Mesothelial cell of epicardium (in vitro differentiated cells): Measurements from ENCODE around the gene CFAP45. TPM values are rescaled to one million over a fixed set of nuclear protein-coding genes. Genes with fewer than 3 reads are reported as not detected.

ENCODE experiments used
- DNase-seq, 2 experiments: peaks; one replicate each; pipeline ENCODE4 v3.0.0; 2021; ENCODE audit warnings: low spot score in 2 of 2; ENCODE audit not compliant: unreplicated experiment in 2 of 2
- H3K27ac Mint-ChIP-seq: 2 replicates; pipeline ENCODE4 v1.8.0; 2021; ENCODE audit warnings: mixed read lengths
- H3K27me3 Mint-ChIP-seq: 2 replicates; pipeline ENCODE4 v1.8.0; 2021; ENCODE audit warnings: low read depth, mixed read lengths
- H3K36me3 Mint-ChIP-seq: 2 replicates; pipeline ENCODE4 v1.8.0; 2021; ENCODE audit warnings: mixed read lengths
- H3K4me1 Mint-ChIP-seq: 2 replicates; pipeline ENCODE4 v1.8.0; 2021; ENCODE audit warnings: mixed read lengths
- H3K4me3 Mint-ChIP-seq: 2 replicates; pipeline ENCODE4 v1.8.0; 2021; ENCODE audit warnings: mild to moderate bottlenecking, moderate library complexity, mixed read lengths
- H3K9me3 Mint-ChIP-seq: 2 replicates; pipeline ENCODE4 v1.8.0; 2021; ENCODE audit warnings: mixed read lengths
- CTCF ChIP-seq: fragments of 200-600 bp; sonication (generic); IDR thresholded peaks from one replicate; pipeline ENCODE4 v1.5.0; 2021; ENCODE audit warnings: antibody characterized with exemption; ENCODE audit not compliant: unreplicated experiment
- total RNA-seq: library from RNA; stranded (reverse); gene quantifications from 3 replicates; pipeline ENCODE4 v1.2.1, GENCODE V29; 2021

Gene CFAP45
- total RNA-seq, 1 donor from 2014 or later = 0.20 TPM

- no peak for DNase-seq
- H3K27me3 Mint-ChIP-seq = no peaks in the 10 kb centered on the region
- H3K27ac Mint-ChIP-seq = no peak overlapping the region
- H3K4me1 Mint-ChIP-seq = peaks cover 64% of the 10 kb centered on the region
- H3K4me3 Mint-ChIP-seq = peak overlapping the region; percentile 30
- H3K36me3 Mint-ChIP-seq = peaks cover 9% of the 10 kb centered on the region
- TF ChIP-seq CTCF = no peak
- H3K9me3 Mint-ChIP-seq = no peaks in the 10 kb centered on the region
Measured at GRCh38 chr1:159941141-159941540, 41.2 kb upstream of the CFAP45 start.

DNA sequence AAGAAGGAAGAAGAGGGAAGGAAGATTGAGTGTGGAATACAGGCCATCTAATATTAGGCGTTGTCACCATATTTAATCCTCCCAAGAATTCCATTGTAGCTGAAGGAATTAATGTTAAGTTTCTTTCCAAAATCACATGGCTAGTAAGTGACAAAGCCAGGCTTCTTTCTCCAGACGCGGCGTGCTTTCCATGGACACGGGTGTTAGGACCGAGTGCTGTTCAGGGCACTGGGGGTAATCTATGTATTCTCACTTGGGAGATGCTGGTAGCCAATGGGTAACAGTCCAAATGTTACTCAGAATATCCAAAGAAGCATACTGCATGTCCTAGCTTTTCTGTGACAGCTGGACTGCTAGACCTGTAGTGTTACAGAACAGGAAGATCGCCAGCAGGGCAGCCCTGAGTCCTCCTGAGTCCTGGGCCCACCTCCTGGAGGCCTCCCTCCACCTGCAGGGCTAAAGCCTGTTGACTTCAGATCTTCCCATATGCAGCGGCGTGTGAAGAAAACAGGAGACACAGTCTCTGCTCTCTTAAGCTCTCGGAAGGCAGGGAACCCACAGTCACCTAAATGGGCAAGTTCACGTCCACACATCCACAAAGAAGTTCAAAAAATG, 40.1 kb upstream of the CFAP45 start:
- TF ChIP-seq CTCF = no peak
- H3K4me3 Mint-ChIP-seq = no peak overlapping the region
- H3K27ac Mint-ChIP-seq = no peak overlapping the region
- DNase-seq = no peak
- H3K36me3 Mint-ChIP-seq = peaks cover 13% of the 10 kb centered on the region
- H3K27me3 Mint-ChIP-seq = no peaks in the 10 kb centered on the region
- H3K4me1 Mint-ChIP-seq = peaks cover 60% of the 10 kb centered on the region
- no peaks in the 10 kb centered on the region for H3K9me3 Mint-ChIP-seq

DNA sequence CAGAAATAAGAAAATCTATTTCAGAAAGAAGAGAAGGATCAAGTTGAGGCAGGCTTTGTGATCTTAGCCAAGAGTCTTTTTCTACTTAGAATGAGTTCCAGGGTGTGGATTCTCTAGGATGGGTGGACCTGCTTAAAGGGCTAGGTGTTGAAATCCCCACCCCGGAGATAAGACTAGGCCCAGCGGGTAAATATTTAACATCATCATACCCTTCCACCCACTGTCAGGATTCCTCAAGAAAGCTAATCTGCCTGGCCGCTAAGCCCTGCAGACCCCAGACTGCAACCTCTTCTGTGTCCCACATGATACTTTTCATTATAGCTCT, 39.7 kb upstream of the CFAP45 start:
- no peaks in the 10 kb centered on the region for H3K9me3 Mint-ChIP-seq
- H3K27me3 Mint-ChIP-seq = no peaks in the 10 kb centered on the region
- TF ChIP-seq CTCF = no peak
- H3K4me1 Mint-ChIP-seq = peaks cover 56% of the 10 kb centered on the region
- H3K27ac Mint-ChIP-seq = no peak overlapping the region
- peaks cover 17% of the 10 kb centered on the region for H3K36me3 Mint-ChIP-seq
- no peak for DNase-seq
- H3K4me3 Mint-ChIP-seq = no peak overlapping the region

- no peak for TF ChIP-seq CTCF
- Mint-ChIP-seq H3K36me3 (peaks cover 17% of the 10 kb centered on the region), H3K27me3 (no peaks in the 10 kb centered on the region), H3K4me1 (peaks cover 50% of the 10 kb centered on the region), H3K9me3 (no peaks in the 10 kb centered on the region), H3K27ac (no peak overlapping the region), H3K4me3 (no peak overlapping the region)
- DNase-seq = no peak
Measured at GRCh38 chr1:159938905-159939677, 39.1 kb upstream of the CFAP45 start.

DNA sequence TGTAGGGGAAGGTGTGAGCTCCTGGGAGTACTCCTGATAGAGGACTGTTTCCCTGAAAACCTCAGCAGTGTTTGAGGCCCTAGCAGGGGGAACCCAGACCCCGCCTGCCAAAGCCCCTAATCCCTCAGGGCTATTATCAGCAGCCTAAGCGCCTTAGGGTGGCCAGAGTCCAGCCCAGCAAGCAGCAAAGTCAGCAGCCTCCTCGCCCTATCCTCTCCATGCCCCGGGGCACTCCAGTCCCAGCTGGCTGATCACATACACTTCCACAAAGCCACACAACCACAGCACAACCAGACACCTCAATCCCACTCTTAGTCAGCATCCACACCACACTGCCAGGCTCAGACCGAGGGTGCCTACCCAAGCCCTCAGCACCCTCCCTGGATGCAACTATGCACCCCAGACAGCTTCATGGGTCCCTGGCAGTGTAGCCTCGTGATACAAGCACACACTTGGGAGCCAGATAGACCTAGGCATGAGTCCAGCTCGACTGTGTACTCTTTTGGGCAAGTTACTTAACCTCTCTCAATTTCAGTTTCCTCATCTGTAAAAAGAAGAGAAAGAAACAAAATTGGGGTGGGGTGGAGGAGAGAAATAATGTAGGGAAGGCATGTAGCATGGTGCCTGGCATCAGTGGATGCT, 38.4 kb upstream of the CFAP45 start:
- Mint-ChIP-seq H3K27ac (no peak overlapping the region), H3K9me3 (no peaks in the 10 kb centered on the region), H3K4me1 (peaks cover 43% of the 10 kb centered on the region), H3K4me3 (no peak overlapping the region), H3K36me3 (peaks cover 22% of the 10 kb centered on the region), H3K27me3 (no peaks in the 10 kb centered on the region)
- DNase-seq = no peak
- no peak for TF ChIP-seq CTCF
